IPS DF 4.7 (cell line): ENCODE measurements around the gene CARNS1.

Source experiments
- DNase-seq: peaks from one replicate; pipeline ENCODE4 v3.0.0-alpha.2; 2013; ENCODE audit warnings: low spot score; ENCODE audit errors: extremely low read depth

CARNS1 gene

GRCh38 chr11:67428052-67429001 is 12.8 kb downstream of the CARNS1 start, which contains the start of gene RPS6KB2:
Gene RPS6KB2, plus strand, starts transcription at chr11:67428494. Its CDS starts 52 bp downstream, at chr11:67428546.
- DNase-seq, result peak; percentile 93

DNA sequence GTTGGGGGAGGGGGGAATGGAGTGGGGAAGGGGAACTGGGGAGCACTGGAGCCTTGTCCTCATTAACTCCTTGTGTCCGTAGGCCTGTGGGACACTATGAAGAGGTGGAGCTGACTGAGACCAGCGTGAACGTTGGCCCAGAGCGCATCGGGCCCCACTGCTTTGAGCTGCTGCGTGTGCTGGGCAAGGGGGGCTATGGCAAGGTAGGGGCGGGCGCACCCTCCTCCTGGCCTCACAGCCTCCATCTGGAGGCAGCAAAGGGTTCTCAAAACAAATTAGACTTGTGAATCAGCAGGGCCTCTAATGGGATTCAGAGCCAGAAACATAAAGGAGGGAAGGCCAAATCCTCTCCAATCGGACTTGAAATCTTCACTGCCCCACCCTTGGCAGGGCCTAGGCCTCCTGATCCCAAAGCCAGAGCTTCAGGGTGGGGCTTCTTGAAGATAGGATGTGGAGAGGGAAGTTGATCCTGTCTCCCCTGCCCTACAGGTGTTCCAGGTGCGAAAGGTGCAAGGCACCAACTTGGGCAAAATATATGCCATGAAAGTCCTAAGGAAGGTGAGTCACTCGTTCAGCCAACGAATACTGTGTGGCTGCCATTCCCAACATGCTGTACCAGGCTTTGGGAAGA is 13.7 kb downstream of the CARNS1 start:
- DNase-seq, result no peak

DNA sequence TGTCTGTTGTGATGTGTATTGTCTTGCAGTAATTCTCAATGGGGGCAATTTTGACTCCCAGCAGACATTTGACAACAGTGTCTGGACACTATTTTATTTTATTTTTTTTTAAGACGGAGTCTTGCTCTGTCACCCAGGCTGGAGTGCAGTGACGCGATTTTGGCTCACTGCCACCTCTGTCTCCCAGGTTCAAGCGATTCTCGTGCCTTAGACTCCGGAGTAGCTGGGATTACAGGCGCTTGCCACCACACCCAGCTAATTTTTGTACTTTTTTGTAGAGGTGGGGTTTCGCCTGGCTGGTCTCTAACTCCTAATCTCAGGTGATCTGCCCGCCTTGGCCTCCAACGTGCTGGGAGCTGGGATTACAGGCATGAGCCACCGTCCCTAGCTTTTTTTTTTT is 14.2 kb downstream of the CARNS1 start:
- DNase-seq, result no peak

DNA sequence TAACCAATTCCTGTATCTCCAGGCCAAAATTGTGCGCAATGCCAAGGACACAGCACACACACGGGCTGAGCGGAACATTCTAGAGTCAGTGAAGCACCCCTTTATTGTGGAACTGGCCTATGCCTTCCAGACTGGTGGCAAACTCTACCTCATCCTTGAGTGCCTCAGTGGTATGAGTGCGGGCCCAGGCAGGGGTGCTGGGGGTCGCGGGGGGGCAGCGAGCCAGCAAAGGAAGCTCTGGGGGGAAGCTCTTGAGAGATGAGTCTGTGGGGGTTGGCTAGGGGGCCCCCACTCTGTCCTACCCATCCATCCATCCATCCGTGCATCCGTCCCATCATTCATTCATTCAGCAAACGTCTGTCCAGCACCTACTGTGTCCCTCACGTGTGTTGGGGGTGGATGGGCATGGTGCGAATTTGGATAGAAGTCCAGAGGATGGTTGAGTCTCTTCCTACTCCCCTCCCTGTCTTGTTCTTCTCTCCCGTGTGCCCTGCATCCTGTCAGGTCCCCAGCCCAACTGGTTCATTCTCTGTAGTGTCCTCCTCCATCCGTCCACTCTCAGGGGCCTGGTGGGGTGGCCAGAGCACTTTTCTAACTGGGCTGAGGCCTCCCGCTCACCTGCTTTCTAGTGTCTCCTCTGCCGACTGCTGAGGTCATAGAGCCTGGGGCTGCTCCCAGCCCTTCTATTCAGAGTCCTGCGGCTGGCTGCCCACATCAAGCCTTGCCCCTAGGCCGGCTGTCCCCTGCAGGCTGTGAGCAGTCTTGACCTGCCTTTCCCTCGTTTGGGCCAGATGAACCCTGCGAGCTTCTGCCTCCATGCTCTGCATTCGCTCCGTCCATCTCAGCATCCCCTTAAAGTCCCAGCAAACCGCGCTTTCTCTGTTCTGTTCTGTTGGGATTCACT is 16.1 kb downstream of the CARNS1 start:
- DNase-seq, result no peak

DNA sequence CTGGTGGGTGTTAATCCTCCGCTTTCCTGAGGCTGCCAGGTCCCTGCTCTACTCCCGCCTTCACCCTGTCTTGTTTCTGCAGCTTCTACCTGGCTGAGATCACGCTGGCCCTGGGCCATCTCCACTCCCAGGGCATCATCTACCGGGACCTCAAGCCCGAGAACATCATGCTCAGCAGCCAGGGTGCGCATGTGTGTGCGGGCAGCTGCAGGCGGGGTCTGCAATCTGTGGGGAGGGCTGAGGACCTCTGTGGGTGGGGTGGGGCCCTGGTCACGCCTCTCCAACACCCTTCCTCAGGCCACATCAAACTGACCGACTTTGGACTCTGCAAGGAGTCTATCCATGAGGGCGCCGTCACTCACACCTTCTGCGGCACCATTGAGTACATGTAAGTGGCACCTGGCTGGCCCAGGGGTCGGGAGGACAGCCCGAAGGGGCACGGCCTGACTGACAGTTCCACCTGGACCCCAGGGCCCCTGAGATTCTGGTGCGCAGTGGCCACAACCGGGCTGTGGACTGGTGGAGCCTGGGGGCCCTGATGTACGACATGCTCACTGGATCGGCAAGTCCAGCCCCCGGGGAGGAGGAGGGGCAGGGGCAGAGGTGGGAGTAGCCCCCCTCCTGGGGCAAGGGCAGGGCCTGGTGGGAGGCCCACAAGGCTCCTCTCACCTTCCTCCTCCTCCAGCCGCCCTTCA is 17.3 kb downstream of the CARNS1 start:
- no peak for DNase-seq

DNA sequence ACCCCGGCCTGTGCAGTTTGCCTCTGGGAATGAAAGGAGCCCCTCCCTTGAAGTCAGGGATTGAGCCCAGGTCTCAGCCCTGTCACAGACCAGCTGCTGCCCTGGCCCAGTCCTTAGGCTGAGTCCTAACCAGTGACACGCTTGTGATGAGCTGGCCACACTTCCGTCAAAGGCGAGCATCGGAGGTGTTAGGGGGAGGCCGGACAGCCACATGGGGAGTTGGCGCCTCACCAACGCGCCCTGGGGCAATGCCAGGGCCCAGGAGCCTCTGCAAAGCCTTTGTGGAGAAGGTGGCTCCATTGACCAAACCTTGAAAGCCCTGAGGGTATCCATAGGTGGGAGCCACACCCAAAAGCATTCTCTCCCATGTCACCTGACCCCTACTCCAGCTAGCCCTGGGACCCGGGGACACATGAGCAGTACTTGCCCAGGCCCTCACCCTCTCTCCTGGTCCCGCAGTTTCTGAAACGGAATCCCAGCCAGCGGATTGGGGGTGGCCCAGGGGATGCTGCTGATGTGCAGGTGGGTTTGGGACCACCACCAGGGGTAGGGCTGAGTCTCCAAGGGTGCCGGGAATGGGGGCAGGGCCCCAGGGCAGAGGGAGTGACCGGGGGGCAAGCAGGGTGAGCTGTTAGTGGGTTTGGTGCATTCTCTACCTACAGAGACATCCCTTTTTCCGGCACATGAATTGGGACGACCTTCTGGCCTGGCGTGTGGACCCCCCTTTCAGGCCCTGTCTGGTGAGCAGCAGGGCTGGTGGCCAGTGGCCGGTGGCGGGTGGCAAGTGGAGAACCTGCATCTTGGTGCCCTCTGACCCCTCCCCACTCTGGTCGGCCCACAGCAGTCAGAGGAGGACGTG is 18.3 kb downstream of the CARNS1 start:
- DNase-seq, result no peak

DNA sequence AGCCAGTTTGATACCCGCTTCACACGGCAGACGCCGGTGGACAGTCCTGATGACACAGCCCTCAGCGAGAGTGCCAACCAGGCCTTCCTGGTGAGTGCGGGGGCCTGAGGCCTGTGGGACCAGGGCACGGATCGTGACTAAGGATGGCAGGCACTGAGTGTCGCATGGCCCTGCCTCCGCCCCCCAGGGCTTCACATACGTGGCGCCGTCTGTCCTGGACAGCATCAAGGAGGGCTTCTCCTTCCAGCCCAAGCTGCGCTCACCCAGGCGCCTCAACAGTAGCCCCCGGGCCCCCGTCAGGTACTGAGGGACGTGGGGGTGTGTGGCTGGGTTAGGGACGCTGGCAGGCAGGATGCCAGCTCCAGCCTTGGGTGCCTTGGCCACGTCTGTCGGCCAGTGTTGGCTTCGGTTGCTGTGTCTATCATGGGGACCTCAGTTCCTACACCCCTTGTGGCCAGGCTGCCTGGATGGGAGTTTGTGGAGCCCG is 19.0 kb downstream of the CARNS1 start:
- DNase-seq, result no peak

DNA sequence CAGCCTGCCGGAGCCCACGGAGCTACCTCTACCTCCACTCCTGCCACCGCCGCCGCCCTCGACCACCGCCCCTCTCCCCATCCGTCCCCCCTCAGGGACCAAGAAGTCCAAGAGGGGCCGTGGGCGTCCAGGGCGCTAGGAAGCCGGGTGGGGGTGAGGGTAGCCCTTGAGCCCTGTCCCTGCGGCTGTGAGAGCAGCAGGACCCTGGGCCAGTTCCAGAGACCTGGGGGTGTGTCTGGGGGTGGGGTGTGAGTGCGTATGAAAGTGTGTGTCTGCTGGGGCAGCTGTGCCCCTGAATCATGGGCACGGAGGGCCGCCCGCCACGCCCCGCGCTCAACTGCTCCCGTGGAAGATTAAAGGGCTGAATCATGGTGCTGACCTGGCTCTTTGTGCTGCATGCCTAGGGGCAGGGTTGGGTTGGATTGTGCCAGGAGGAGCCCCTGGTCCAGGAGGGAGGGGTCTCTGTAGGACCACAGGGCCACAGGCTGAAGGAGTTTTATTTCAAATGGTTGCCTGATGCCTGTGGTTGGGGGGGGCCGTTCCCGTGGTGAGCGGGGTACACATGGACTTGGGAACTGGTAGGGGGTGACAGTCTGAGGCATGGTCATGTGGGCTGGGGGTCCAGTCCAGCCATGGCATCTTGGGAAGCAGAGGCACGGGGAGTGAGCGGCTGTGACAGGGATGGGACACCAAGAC is 19.7 kb downstream of the CARNS1 start:
- no peak for DNase-seq

- DNase-seq, result no peak
Observed at GRCh38 chr11:67435727-67436458, 20.4 kb downstream of the CARNS1 start.

DNA sequence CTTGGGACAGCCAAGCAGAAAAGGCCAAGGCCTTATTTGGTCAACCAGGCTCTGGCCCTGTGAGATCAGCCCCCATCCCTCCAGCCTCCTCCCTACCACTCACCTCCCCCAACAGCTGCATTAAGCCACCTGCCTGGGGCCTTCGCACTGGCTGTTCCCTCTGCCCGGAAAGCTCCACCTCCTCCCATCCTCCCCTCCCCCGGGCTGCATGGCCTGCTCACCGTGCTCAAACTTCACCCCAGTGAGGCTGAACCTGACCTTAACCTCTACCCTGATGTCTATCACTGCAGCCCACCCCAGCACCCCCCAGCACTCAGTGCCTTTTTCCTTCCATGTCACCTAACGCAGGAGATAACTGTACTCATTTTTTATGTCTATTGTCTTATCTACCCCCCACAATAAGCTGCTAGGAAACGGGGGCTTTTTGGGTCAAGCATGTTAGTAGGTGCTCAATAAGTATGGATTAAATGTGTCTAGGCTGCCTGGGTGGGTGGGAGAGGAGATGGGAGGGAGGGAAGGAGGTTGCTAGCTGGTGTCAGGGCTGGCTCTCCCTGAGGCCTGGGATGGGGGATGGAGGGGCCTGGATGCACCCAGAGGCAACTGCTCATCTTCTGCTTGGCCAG is 21.1 kb downstream of the CARNS1 start:
- DNase-seq, result no peak

DNA sequence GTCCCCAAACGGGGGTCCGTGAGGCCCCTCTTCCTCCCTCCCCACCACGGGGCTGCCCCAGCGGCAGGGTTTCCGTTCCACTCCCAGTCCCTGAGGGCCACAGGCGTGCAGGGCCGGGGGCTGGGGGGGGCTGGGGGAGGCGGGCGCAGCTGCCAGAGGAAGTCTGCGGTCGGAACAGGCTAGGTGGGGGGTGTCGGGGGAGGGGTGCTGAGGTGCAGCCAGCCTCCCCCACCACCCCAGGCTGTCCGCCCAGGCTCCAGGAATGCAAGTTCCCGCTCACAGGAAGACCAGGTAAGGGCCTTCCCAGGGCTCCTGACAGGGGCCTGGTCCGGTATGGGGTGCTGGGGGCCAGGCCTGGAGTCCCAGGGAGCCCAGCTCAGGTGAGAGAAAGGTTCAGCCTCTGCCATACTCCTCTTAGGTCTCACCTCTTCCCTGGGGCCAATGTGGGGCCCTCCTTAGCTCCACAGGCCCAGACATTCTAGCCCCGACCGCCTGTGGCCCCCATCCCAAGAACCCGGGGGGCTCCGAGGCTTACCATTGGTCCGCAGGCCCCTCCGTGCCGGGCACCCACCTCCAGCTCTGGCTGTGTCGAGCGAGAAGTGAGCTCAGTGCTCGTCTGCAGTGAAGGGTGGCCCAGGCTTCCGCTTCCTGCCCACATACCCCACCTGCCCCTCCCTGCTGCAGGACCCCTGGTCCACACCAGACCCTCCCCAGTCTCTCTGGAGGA is 21.8 kb downstream of the CARNS1 start, which contains the start of gene PTPRCAP:
Gene PTPRCAP, minus strand, starts transcription at position 601 of the 727 bp plus-strand sequence. Its CDS starts 63 bp downstream, at position 538.
- no peak for DNase-seq

DNA sequence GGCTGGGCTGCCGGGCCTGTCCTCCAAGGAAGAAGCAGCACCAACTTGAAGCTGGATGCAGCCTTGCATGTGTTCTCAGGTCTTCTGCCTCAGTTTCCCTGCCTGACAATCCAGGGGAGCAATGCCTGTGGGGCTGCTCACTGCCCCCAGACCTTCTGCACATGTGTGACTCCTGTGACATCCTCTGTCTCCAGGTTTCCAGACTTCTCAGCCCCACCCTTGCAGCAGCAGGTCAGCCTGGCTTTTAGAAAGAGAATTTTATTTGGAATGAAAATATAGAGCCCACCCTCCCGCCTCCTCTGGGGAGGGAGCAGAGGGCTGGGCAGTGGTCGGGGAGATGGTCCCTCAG is 22.3 kb downstream of the CARNS1 start:
- DNase-seq, result no peak

DNA sequence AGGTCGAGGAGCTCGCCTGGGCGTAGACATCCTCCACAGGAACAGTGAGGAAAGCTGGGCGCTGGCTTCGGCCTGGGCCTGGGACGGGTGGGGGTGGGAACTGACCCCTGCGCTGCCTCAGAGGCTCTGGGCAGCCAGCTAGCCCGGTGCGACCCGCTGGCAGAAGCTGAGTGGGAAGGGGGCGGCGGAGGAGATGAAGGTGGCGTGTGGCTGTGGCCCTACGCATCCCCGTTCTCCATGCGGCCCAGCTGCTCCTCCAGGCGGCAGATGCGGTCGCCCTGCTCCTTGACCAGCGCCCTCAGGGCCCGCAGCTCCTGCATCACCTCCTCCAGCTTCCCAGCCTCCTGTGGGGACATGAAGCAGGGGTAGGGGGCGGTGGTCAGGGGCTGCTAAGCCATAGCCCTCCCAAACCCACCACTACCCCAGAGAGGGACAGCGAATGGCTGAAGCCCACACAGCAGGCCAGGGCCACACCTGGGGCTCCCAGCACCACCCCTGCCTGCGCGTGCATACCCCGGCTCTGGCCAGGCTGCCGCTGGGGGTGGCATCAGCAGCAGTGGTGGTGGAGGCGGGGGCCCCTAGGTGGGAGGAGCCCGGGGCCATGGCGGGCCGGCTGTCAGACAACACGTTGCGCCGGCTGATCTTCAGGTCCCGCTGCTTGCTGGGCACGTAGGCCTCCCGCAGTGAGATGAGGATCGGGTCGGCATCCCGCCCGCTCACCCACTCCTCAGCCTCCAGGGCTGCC is 22.9 kb downstream of the CARNS1 start:
- no peak for DNase-seq

GRCh38 chr11:67439321-67440228 is 24.1 kb downstream of the CARNS1 start:
- DNase-seq, result no peak

DNA sequence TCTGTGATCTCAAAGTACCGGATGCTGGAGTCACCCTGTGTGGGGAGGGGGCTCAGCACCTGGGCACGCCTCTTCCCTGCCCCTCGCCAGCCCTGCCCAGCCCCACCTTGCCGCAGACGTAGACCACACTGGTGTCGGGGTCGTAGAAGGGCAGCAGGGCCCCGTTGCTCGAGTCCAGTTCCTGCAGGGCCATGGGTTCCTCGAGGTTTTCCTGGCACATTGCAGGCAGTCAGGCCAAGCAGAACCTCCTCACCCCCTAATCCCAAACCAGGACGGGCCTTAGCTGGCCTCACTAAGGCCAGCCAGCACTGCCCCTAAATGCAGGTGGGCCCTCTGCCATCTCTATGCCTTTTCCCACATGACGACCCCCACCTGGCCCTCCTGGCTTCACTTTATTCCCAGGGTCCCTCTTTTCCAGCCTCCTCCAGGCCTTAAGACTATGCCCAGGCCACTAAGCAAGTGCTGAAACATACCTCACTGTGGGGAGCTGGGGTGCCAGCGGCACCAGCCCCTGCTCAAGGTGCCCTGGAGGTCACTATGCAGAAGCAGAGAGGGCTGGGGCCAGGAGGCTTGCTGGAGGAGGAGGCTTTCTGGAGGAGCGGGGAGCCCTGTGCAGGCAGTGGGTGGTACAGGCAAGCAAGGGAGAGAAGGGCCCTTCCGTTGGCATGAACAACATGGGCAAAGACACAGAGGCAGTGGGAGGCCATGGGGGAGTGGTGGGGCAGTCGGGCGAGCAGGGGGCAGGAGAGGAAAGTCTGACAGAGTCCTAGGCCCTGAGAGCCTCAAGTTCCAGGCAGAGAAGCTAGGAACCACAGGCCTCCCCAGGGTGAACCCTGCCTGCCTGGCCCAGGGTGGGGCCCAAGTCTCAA is 25.0 kb downstream of the CARNS1 start:
- DNase-seq, result no peak
